Activated CD8-positive, alpha-beta T cell treated with anti-CD3 and anti-CD28 coated beads for 36 hours (primary cell): Measurements from ENCODE around the gene IFT57. TPM values are rescaled to one million over a fixed set of nuclear protein-coding genes. Genes with fewer than 3 reads are reported as not detected.

ENCODE experiments used
- ATAC-seq: fragments of 200-7000 bp; cut with Tn5 transposase; one replicate; pipeline ENCODE4 v1.10.0; 2021; ENCODE audit warnings: mild to moderate bottlenecking, moderate library complexity
- CTCF ChIA-PET: fragments of 350-600 bp; sonication (Branson Sonifier 250); formaldehyde crosslinking; loops from one replicate; lab custom pipeline; 2021; ENCODE audit warnings: antibody characterized with exemption; lab: Charles Lee
- POLR2A ChIA-PET: fragments of 350-600 bp; sonication (Branson Sonifier 250); formaldehyde crosslinking; loops from one replicate; lab custom pipeline; 2021; ENCODE audit warnings: antibody characterized with exemption; lab: Charles Lee
- DNase-seq: peaks from one replicate; pipeline ENCODE4 v3.0.0-alpha.2; 2020
- H3K27ac Mint-ChIP-seq: one replicate; pipeline ENCODE4 v1.8.0; 2021; ENCODE audit warnings: mild to moderate bottlenecking, mixed read lengths
- H3K27me3 Mint-ChIP-seq: one replicate; pipeline ENCODE4 v1.8.0; 2021; ENCODE audit warnings: mixed read lengths
- H3K36me3 Mint-ChIP-seq: one replicate; pipeline ENCODE4 v1.8.0; 2021; ENCODE audit warnings: low read depth, mixed read lengths
- H3K4me1 Mint-ChIP-seq: one replicate; pipeline ENCODE4 v1.8.0; 2021; ENCODE audit warnings: low read depth, mixed read lengths
- H3K4me3 Mint-ChIP-seq: one replicate; pipeline ENCODE4 v1.8.0; 2021; ENCODE audit warnings: mild to moderate bottlenecking, moderate library complexity, mixed read lengths
- H3K9me3 Mint-ChIP-seq: one replicate; pipeline ENCODE4 v1.8.0; 2021; ENCODE audit warnings: mixed read lengths
- CTCF ChIP-seq: fragments of 200-600 bp; IDR thresholded peaks from one replicate; pipeline ENCODE4 v1.8.0; 2022; ENCODE audit warnings: antibody characterized with exemption, mild to moderate bottlenecking
- intact Hi-C: fragments of 100-400 bp; cut with micrococcal nuclease; formaldehyde crosslinking; loops from one replicate; pipeline ENCODE4 v1.10.0; 2022
- total RNA-seq, 2 experiments: library from RNA; stranded (reverse); gene quantifications; one replicate each; pipeline ENCODE4 v1.2.3, GENCODE V29; 2021

Gene IFT57
- total RNA-seq, 2 experiments from 2014 or later = 30.9 to 35.3 TPM

DNA sequence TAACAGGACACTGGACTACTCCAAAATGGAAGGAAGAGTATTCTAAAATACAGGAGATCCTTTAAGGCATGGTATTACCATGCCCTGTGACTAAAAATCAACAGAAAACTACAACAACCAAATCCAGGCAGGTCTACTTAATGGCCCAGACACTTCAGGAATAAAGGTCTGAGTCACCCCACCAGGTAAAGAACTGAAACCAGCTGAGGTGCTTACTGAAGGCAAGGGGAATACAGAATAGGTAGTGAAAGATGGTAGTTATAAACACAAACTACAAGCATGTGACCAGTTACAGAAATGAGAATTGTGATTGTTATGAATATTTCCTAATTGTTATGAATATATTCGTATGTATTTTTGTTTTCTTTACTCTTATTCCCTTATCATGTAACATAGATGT, 13.4 kb downstream of the IFT57 start:
- DNase-seq (no peak), ATAC-seq (no peak)
- ChIA-PET CTCF (no interaction called here), POLR2A (interaction anchor here (0.6 kb wide), 1 partner anchor 626 kb away, joined by 3 read pairs; no protein-coding TSS in a partner anchor)
- intact Hi-C loops = no loop called here
- TF ChIP-seq CTCF = no peak
- Mint-ChIP-seq H3K36me3 (peaks cover 49% of the 10 kb centered on the region), H3K27ac (no peak overlapping the region), H3K4me1 (peaks cover 12% of the 10 kb centered on the region), H3K27me3 (no peaks in the 10 kb centered on the region), H3K4me3 (no peak overlapping the region), H3K9me3 (no peaks in the 10 kb centered on the region)

DNA sequence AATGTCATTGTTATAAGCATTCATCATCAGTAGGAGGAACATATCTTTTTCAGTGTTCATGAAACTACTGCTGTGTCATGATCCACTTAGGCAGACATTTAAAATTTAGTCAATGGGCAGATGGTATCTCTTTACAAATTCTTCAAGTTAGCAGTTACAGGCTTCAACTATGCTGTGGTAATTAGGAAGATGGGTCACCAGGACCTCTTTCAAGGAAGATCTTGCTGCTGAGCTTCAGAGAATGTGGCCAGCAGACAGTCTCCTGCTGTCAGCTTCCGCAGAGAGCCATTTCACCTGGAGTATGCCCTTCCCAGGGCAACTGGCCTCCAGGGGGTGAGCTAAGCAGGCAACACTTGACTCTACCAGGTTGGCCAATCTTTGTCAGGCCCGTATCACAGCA, 19.4 kb downstream of the IFT57 start:
- ATAC-seq (no peak), DNase-seq (no peak)
- Mint-ChIP-seq H3K27me3 (no peaks in the 10 kb centered on the region), H3K4me3 (no peak overlapping the region), H3K4me1 (peaks cover 21% of the 10 kb centered on the region), H3K9me3 (no peaks in the 10 kb centered on the region), H3K27ac (no peak overlapping the region), H3K36me3 (peaks cover 30% of the 10 kb centered on the region)
- intact Hi-C loops = no loop called here
- CTCF ChIA-PET = interaction anchor here (0.9 to 1.8 kb wide), 2 partner anchors 10 to 821 kb away, joined by 3 read pairs; no protein-coding TSS in a partner anchor
- TF ChIP-seq CTCF = no peak
- POLR2A ChIA-PET = interaction anchor here (0.6 kb wide), 1 partner anchor 19 kb away, joined by 3 read pairs; no protein-coding TSS in a partner anchor

DNA sequence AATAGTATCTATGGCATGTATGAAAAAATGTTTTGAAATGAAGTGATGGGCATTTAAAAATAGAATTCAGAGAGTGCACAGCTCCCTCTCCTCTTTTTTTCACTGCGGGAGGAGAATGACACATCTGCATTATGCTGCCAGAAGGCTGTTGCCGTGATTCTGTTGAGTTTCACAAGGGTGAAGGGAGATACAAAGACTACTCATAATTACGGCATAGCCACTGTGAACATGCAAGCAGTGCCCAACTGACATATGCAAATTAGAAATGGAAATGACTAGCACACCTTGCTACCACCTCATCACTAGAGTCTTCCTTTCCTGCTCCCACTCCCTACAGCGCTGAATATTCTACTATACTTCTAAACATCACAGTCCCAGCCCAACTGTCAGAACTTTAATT, 20.1 kb downstream of the IFT57 start:
- intact Hi-C loops = no loop called here
- no peaks in the 10 kb centered on the region for H3K27me3 Mint-ChIP-seq
- peak; percentile 45 for ATAC-seq

DNA sequence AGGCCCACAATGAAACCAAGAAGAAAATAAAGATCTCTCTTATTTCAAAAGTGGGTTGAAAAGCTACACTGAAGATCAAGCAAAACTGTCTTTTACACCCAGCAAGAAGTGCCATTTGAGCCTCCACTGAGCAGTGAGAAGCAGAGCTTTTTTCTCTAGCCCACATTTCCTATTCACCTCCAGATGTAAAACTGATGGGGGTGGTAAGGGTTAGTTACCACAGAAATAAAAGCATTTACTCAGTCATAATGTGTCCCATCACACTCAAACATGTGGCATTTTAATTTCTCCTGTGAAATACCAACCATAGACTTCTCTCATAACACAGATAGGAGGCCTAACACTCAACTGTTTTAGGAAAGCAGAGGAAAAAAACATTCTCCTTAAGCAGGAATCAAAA, 21.0 kb downstream of the IFT57 start:
- Mint-ChIP-seq H3K4me1 (peaks cover 21% of the 10 kb centered on the region), H3K9me3 (no peaks in the 10 kb centered on the region), H3K4me3 (no peak overlapping the region), H3K36me3 (peaks cover 23% of the 10 kb centered on the region), H3K27me3 (no peaks in the 10 kb centered on the region), H3K27ac (no peak overlapping the region)
- TF ChIP-seq CTCF = no peak
- ChIA-PET POLR2A (interaction anchor here (0.6 to 1.2 kb wide), 3 partner anchors 30 to 208 kb away, joined by 3 read pairs; no protein-coding TSS in a partner anchor), CTCF (interaction anchor here (0.8 kb wide), 1 partner anchor 30 kb away, joined by 3 read pairs; no protein-coding TSS in a partner anchor)
- intact Hi-C loops = no loop called here
- ATAC-seq = peak; percentile 67
- no peak for DNase-seq

More for the DNA sequence above, 20.1 kb downstream of the IFT57 start:
- no peak overlapping the region for H3K4me3 Mint-ChIP-seq
- POLR2A ChIA-PET = interaction anchor here (1.2 kb wide), 1 partner anchor 31 kb away, joined by 3 read pairs; no protein-coding TSS in a partner anchor
- DNase-seq = no peak
- CTCF ChIA-PET = interaction anchor here (0.6 kb wide), 1 partner anchor 291 kb away, joined by 3 read pairs; no protein-coding TSS in a partner anchor
- no peaks in the 10 kb centered on the region for H3K9me3 Mint-ChIP-seq
- H3K27ac Mint-ChIP-seq = no peak overlapping the region
- H3K36me3 Mint-ChIP-seq = peaks cover 27% of the 10 kb centered on the region
- TF ChIP-seq CTCF = no peak
- peaks cover 21% of the 10 kb centered on the region for H3K4me1 Mint-ChIP-seq

- ChIA-PET POLR2A (interaction anchor here (0.6 to 1.1 kb wide), 2 partner anchors 65 to 209 kb away, joined by 3 read pairs; no protein-coding TSS in a partner anchor), CTCF (interaction anchor here (0.8 to 1.0 kb wide), 2 partner anchors 15 to 31 kb away, joined by 3 read pairs; no protein-coding TSS in a partner anchor)
- intact Hi-C loops = no loop called here
- Mint-ChIP-seq H3K27me3 (no peaks in the 10 kb centered on the region), H3K4me1 (peaks cover 21% of the 10 kb centered on the region), H3K4me3 (no peak overlapping the region), H3K9me3 (no peaks in the 10 kb centered on the region), H3K36me3 (peaks cover 23% of the 10 kb centered on the region), H3K27ac (no peak overlapping the region)
- ATAC-seq = peak; percentile 29
- no peak for TF ChIP-seq CTCF
- no peak for DNase-seq
Observed at GRCh38 chr3:108200578-108200977, 21.6 kb downstream of the IFT57 start.
